Hematopoietic multipotent progenitor cell treated with erythropoietin and hydrocortisone succinate and interleukin-3 and kit ligand, for 8 days (in vitro differentiated cells): ENCODE results near the gene P4HA1.
A peak's percentile ranks its signal among the peaks of the same experiment; 100 is the strongest.
"Not testable (repeated sequence)": the region's sequence is repeated elsewhere in the genome, so short reads cannot be mapped to it uniquely, and the experiment has no call there.

Source experiments
- DNase-seq: peaks from one replicate; pipeline ENCODE4 v3.0.0-alpha.2; 2015

The P4HA1 gene

GRCh38 chr10:73042130-73042529, 54.5 kb downstream of the P4HA1 start:
- DNase-seq, result no peak

- DNase-seq, result no peak
Measured at GRCh38 chr10:73039635-73040034, 57.0 kb downstream of the P4HA1 start.

- DNase-seq, result not testable (repeated sequence)
Measured at GRCh38 chr10:73036285-73036684, 60.4 kb downstream of the P4HA1 start.

- DNase-seq, result no peak
Measured at GRCh38 chr10:73032536-73032935, 64.1 kb downstream of the P4HA1 start.

- not testable (repeated sequence) for DNase-seq
Measured at GRCh38 chr10:73026623-73027022, 70.0 kb downstream of the P4HA1 start.

- not testable (repeated sequence) for DNase-seq
Measured at GRCh38 chr10:73023455-73024070, 73.1 kb downstream of the P4HA1 start.

GRCh38 chr10:73022961-73023360, 73.7 kb downstream of the P4HA1 start:
- DNase-seq, result not testable (repeated sequence)

- DNase-seq, result not testable (repeated sequence)
Measured at GRCh38 chr10:73021538-73022164, 75.0 kb downstream of the P4HA1 start.

GRCh38 chr10:73021050-73021449, 75.6 kb downstream of the P4HA1 start:
- no peak for DNase-seq

GRCh38 chr10:73019100-73019499, 77.6 kb downstream of the P4HA1 start:
- no peak for DNase-seq

GRCh38 chr10:73018632-73019031, 78.0 kb downstream of the P4HA1 start:
- no peak for DNase-seq

- DNase-seq, result no peak
Measured at GRCh38 chr10:73017955-73018480, 78.6 kb downstream of the P4HA1 start.

GRCh38 chr10:73015779-73016178, 80.9 kb downstream of the P4HA1 start:
- DNase-seq, result no peak

- DNase-seq, result no peak
Measured at GRCh38 chr10:73003822-73004221, 92.8 kb downstream of the P4HA1 start.

- no peak for DNase-seq
Measured at GRCh38 chr10:73000973-73001372, 95.7 kb downstream of the P4HA1 start.

- DNase-seq, result no peak
Measured at GRCh38 chr10:72997099-72997498, 99.6 kb downstream of the P4HA1 start.

GRCh38 chr10:72995459-72995858, 101.2 kb downstream of the P4HA1 start:
- DNase-seq, result not testable (repeated sequence)

GRCh38 chr10:72989771-72990170, 106.9 kb downstream of the P4HA1 start:
- not testable (repeated sequence) for DNase-seq

GRCh38 chr10:72984618-72985017, 112.0 kb downstream of the P4HA1 start:
- not testable (repeated sequence) for DNase-seq

- DNase-seq, result peak; percentile 80
Measured at GRCh38 chr10:72981882-72982529, 114.7 kb downstream of the P4HA1 start.

- no peak for DNase-seq
Measured at GRCh38 chr10:72981028-72981881, 115.4 kb downstream of the P4HA1 start.

GRCh38 chr10:72980348-72980747, 116.3 kb downstream of the P4HA1 start:
- no peak for DNase-seq

GRCh38 chr10:72979709-72980108, 117.0 kb downstream of the P4HA1 start:
- no peak for DNase-seq
